ENCODE measurements around the gene TRIM46. TPM values are rescaled to one million over a fixed set of nuclear protein-coding genes. Genes with fewer than 3 reads are reported as not detected.

Gene TRIM46
- total RNA-seq, 1 experiment from 2014 or later, result 0.21 TPM

GRCh38 chr1:155131285-155131684 lies 42.4 kb upstream of the TRIM46 start:
- no peak overlapping the region for H3K27ac Mint-ChIP-seq (ENCODE audit: low read depth, unreplicated experiment)
- H3K9me3 Mint-ChIP-seq (ENCODE audit: unreplicated experiment), result no peaks in the 10 kb centered on the region
- intact Hi-C loops (cut with micrococcal nuclease), result no loop called here
- BruUV-seq (replicated peaks), result no TSS peak
- ChIA-PET CTCF (interaction anchor here (0.8 to 14.0 kb wide), 9 partner anchors 9 to 96 kb away, joined by 3 to 161 read pairs (median 9); partner anchors contain the start of gene KRTCAP2), POLR2A (interaction anchor here (3.4 to 8.1 kb wide), 5 partner anchors 34 to 158 kb away, joined by 22 to 75 read pairs (median 66); partner anchors contain the start of genes ADAM15, CKS1B, KRTCAP2 and SHC1)
- H3K4me1 Mint-ChIP-seq (ENCODE audit: insufficient read depth, unreplicated experiment), result peaks cover 59% of the 10 kb centered on the region
- H3K4me3 Mint-ChIP-seq (ENCODE audit: unreplicated experiment), result peak overlapping the region; percentile 100
- H3K27me3 Mint-ChIP-seq (ENCODE audit: insufficient read depth, unreplicated experiment), result no peaks in the 10 kb centered on the region
- DNase-seq (ENCODE audit: unreplicated experiment), result no peak
- peaks cover 81% of the 10 kb centered on the region for H3K36me3 Mint-ChIP-seq (ENCODE audit: insufficient read depth, unreplicated experiment)
- TF ChIP-seq CTCF (IDR thresholded peaks at IDR 0.05; ENCODE audit: unreplicated experiment), result no peak

DNA sequence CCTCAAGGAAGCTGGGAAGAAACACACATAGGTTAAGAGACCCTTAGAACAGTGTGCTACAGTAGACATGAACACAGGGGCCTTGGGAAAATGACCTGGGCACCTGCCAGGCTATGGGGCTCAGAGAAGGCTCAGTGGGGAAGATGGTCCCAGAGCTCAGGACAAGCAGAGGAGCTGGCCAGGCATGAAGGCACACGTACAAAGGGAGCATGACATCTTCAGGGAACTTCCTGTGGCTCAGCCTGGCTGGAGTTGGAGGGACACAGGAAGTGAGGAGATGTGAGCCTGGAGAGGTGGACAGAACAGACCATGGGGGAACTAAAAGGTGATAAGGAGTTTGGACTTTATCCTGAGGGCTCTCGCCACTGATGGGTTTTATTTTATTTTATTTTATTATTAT lies 41.8 kb upstream of the TRIM46 start:
- intact Hi-C loops (cut with micrococcal nuclease), result no loop called here
- ChIA-PET POLR2A (interaction anchor here (0.8 to 8.1 kb wide), 4 partner anchors 40 to 159 kb away, joined by 3 to 75 read pairs (median 39); partner anchors contain the start of genes CKS1B, KRTCAP2 and SHC1), CTCF (interaction anchor here (0.8 to 14.0 kb wide), 8 partner anchors 36 to 226 kb away, joined by 3 to 161 read pairs (median 19); partner anchors contain the start of gene KRTCAP2)
- Mint-ChIP-seq H3K4me3 (ENCODE audit: unreplicated experiment) (peak overlapping the region; percentile 100), H3K9me3 (ENCODE audit: unreplicated experiment) (no peaks in the 10 kb centered on the region), H3K27ac (ENCODE audit: low read depth, unreplicated experiment) (peak overlapping the region; percentile 72), H3K4me1 (ENCODE audit: insufficient read depth, unreplicated experiment) (peaks cover 53% of the 10 kb centered on the region), H3K27me3 (ENCODE audit: insufficient read depth, unreplicated experiment) (no peaks in the 10 kb centered on the region), H3K36me3 (ENCODE audit: insufficient read depth, unreplicated experiment) (peaks cover 84% of the 10 kb centered on the region)
- no peak for TF ChIP-seq CTCF (IDR thresholded peaks at IDR 0.05; ENCODE audit: unreplicated experiment)
- BruUV-seq (replicated peaks), result no TSS peak
- DNase-seq (ENCODE audit: unreplicated experiment), result no peak

DNA sequence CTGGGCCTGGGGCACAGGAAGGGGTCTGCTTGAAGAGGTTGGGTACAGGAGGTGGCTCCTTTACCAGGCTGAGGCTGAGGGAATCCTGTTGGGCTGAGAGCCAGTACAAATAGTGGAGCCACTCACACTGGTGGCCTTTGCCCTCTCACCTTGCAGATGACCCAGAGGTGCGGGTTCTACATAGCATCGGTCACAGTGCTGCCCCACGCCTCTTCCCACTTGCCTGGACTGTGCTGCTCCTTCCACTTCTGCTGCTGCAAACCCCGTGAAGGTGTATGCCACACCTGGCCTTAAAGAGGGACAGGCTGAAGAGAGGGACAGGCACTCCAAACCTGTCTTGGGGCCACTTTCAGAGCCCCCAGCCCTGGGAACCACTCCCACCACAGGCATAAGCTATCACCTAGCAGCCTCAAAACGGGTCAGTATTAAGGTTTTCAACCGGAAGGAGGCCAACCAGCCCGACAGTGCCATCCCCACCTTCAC lies 39.8 kb upstream of the TRIM46 start:
- Mint-ChIP-seq H3K27ac (ENCODE audit: low read depth, unreplicated experiment) (peak overlapping the region; percentile 72), H3K4me3 (ENCODE audit: unreplicated experiment) (peak overlapping the region; percentile 80), H3K27me3 (ENCODE audit: insufficient read depth, unreplicated experiment) (no peaks in the 10 kb centered on the region), H3K4me1 (ENCODE audit: insufficient read depth, unreplicated experiment) (peaks cover 58% of the 10 kb centered on the region), H3K9me3 (ENCODE audit: unreplicated experiment) (no peaks in the 10 kb centered on the region), H3K36me3 (ENCODE audit: insufficient read depth, unreplicated experiment) (peaks cover 86% of the 10 kb centered on the region)
- DNase-seq (ENCODE audit: unreplicated experiment), result no peak
- ChIA-PET CTCF (interaction anchor here (0.8 to 14.0 kb wide), 14 partner anchors 8 to 161 kb away, joined by 3 to 161 read pairs (median 6); partner anchors contain the start of gene KRTCAP2), POLR2A (interaction anchor here (0.6 to 8.1 kb wide), 19 partner anchors 9 to 713 kb away, joined by 3 to 238 read pairs (median 10); partner anchors contain the start of genes EFNA1, KRTCAP2, SHC1 and TRIM46)
- TF ChIP-seq CTCF (IDR thresholded peaks at IDR 0.05; ENCODE audit: unreplicated experiment), result no peak
- BruUV-seq (replicated peaks), result no TSS peak
- intact Hi-C loops (cut with micrococcal nuclease), result no loop called here

- peaks cover 58% of the 10 kb centered on the region for H3K4me1 Mint-ChIP-seq (ENCODE audit: insufficient read depth, unreplicated experiment)
- TF ChIP-seq CTCF (IDR thresholded peaks at IDR 0.05; ENCODE audit: unreplicated experiment), result no peak
- CTCF ChIA-PET, result interaction anchor here (0.8 to 14.0 kb wide), 16 partner anchors 9 to 162 kb away, joined by 3 to 161 read pairs (median 4); partner anchors contain the start of gene KRTCAP2
- H3K4me3 Mint-ChIP-seq (ENCODE audit: unreplicated experiment), result peak overlapping the region; percentile 80
- H3K36me3 Mint-ChIP-seq (ENCODE audit: insufficient read depth, unreplicated experiment), result peaks cover 89% of the 10 kb centered on the region
- H3K27me3 Mint-ChIP-seq (ENCODE audit: insufficient read depth, unreplicated experiment), result no peaks in the 10 kb centered on the region
- BruUV-seq (replicated peaks), result no TSS peak
- POLR2A ChIA-PET, result interaction anchor here (0.5 to 8.1 kb wide), 32 partner anchors 9 to 797 kb away, joined by 3 to 238 read pairs (median 6); partner anchors contain the start of genes ADAM15, CKS1B, EFNA1 and FLAD1
- DNase-seq (ENCODE audit: unreplicated experiment), result peak; percentile 41
- peak overlapping the region; percentile 94 for H3K27ac Mint-ChIP-seq (ENCODE audit: low read depth, unreplicated experiment)
- intact Hi-C loops (cut with micrococcal nuclease), result no loop called here
- no peaks in the 10 kb centered on the region for H3K9me3 Mint-ChIP-seq (ENCODE audit: unreplicated experiment)
Measured at GRCh38 chr1:155134322-155134721, 39.3 kb upstream of the TRIM46 start.
